T-helper 1 cell (primary cell): Measurements from ENCODE around the gene JMY.

ENCODE experiments used
- DNase-seq, 5 donors: peaks; one replicate each; pipeline ENCODE4 v3.0.0-alpha.2; 2012 to 2020
- total RNA-seq, 4 donors: gene quantifications; one replicate each; lab custom pipeline; 2026; lab: John Stamatoyannopoulos, UW

The JMY gene
- 161 to 483 (median 200) reads per million in 4 donors for total RNA-seq

GRCh38 chr5:79235634-79236361 is at the start of gene JMY:
Gene JMY, plus strand, starts transcription at chr5:79236131. Its CDS starts 520 bp downstream, at chr5:79236651.
- peak; percentile 72 to 86 (median 85) for DNase-seq

GRCh38 chr5:79186455-79186854 is 49.5 kb upstream of the JMY start:
- no peak for DNase-seq

- DNase-seq, result no peak
These were observed 46.3 kb upstream of the JMY start for GRCh38 chr5:79189439-79190234.

- no peak for DNase-seq
These were observed 45.7 kb upstream of the JMY start for GRCh38 chr5:79190235-79190529.

GRCh38 chr5:79191457-79191856 is 44.5 kb upstream of the JMY start:
- no peak for DNase-seq

- no peak for DNase-seq
These were observed 42.3 kb upstream of the JMY start for GRCh38 chr5:79193643-79194042.

- DNase-seq, result no peak
These were observed 35.3 kb upstream of the JMY start for GRCh38 chr5:79200573-79201183.

GRCh38 chr5:79201206-79201605 is 34.7 kb upstream of the JMY start:
- DNase-seq, result no peak

- no peak for DNase-seq
These were observed 33.9 kb upstream of the JMY start for GRCh38 chr5:79202076-79202475.

- no peak for DNase-seq
These were observed 30.0 kb upstream of the JMY start for GRCh38 chr5:79205965-79206364.

- DNase-seq, result no peak
These were observed 29.4 kb upstream of the JMY start for GRCh38 chr5:79206541-79206940.

- DNase-seq, result no peak
These were observed 26.4 kb upstream of the JMY start for GRCh38 chr5:79209505-79209904.

GRCh38 chr5:79224286-79224984 is 11.5 kb upstream of the JMY start:
- no peak for DNase-seq

GRCh38 chr5:79225026-79225425 is 10.9 kb upstream of the JMY start:
- DNase-seq, result no peak

- no peak for DNase-seq
These were observed 10.5 kb upstream of the JMY start for GRCh38 chr5:79225441-79225840.

- no peak for DNase-seq
These were observed 8.4 kb upstream of the JMY start for GRCh38 chr5:79227484-79228025.

- DNase-seq, result peak in 2 of 5 donors; percentile 13 to 67
These were observed 6.4 kb upstream of the JMY start for GRCh38 chr5:79229357-79230174.

- peak in 1 of 5 donors; percentile 85 for DNase-seq
These were observed 684 bp upstream of the JMY start for GRCh38 chr5:79235261-79235633.

- peak in 2 of 5 donors; percentile 23 to 24 for DNase-seq
These were observed 535 bp downstream of the JMY start for GRCh38 chr5:79236362-79236969.

- peak in 3 of 5 donors; percentile 15 to 51 (median 17) for DNase-seq
These were observed 1.2 kb downstream of the JMY start for GRCh38 chr5:79236970-79237739.
